Activated CD8-positive, alpha-beta memory T cell treated with anti-CD3 and anti-CD28 coated beads, Interleukin-2, amount 10 ng/mL, durations not matched to agents 7 days and 5 days (primary cell): ENCODE data around the gene ASCC3. TPM values are rescaled to one million over a fixed set of nuclear protein-coding genes. Genes with fewer than 3 reads are reported as not detected.
A peak's percentile ranks its signal among the peaks of the same experiment; 100 is the strongest.

Source experiments
- ATAC-seq: fragments of 150-1000 bp; cut with Tn5 transposase; one replicate; pipeline ENCODE4 v1.10.0; 2021; ENCODE audit warnings: moderate library complexity
- CTCF ChIA-PET: fragments of 350-600 bp; sonication (Branson Sonifier 250); formaldehyde crosslinking; loops from one replicate; lab custom pipeline; 2021; ENCODE audit warnings: antibody characterized with exemption; lab: Charles Lee
- DNase-seq: peaks from one replicate; pipeline ENCODE4 v3.0.0-alpha.2; 2020
- H3K27ac Mint-ChIP-seq: one replicate; pipeline ENCODE4 v1.8.0; 2021; ENCODE audit warnings: mild to moderate bottlenecking, mixed read lengths
- H3K27me3 Mint-ChIP-seq: one replicate; pipeline ENCODE4 v1.8.0; 2021; ENCODE audit warnings: mixed read lengths
- H3K36me3 Mint-ChIP-seq: one replicate; pipeline ENCODE4 v1.8.0; 2021; ENCODE audit warnings: mild to moderate bottlenecking, mixed read lengths
- H3K4me1 Mint-ChIP-seq: one replicate; pipeline ENCODE4 v1.8.0; 2021; ENCODE audit warnings: mixed read lengths
- H3K4me3 Mint-ChIP-seq: one replicate; pipeline ENCODE4 v1.8.0; 2021; ENCODE audit warnings: mild to moderate bottlenecking, moderate library complexity, mixed read lengths
- H3K9me3 Mint-ChIP-seq: one replicate; pipeline ENCODE4 v1.8.0; 2022; ENCODE audit warnings: low read depth, mixed read lengths
- total RNA-seq, 2 experiments: library from RNA; stranded (reverse); gene quantifications; one replicate each; pipeline ENCODE4 v1.2.3, GENCODE V29; 2021

ASCC3 gene
- total RNA-seq, 2 experiments from 2014 or later = 63.1 to 64.8 TPM

DNA sequence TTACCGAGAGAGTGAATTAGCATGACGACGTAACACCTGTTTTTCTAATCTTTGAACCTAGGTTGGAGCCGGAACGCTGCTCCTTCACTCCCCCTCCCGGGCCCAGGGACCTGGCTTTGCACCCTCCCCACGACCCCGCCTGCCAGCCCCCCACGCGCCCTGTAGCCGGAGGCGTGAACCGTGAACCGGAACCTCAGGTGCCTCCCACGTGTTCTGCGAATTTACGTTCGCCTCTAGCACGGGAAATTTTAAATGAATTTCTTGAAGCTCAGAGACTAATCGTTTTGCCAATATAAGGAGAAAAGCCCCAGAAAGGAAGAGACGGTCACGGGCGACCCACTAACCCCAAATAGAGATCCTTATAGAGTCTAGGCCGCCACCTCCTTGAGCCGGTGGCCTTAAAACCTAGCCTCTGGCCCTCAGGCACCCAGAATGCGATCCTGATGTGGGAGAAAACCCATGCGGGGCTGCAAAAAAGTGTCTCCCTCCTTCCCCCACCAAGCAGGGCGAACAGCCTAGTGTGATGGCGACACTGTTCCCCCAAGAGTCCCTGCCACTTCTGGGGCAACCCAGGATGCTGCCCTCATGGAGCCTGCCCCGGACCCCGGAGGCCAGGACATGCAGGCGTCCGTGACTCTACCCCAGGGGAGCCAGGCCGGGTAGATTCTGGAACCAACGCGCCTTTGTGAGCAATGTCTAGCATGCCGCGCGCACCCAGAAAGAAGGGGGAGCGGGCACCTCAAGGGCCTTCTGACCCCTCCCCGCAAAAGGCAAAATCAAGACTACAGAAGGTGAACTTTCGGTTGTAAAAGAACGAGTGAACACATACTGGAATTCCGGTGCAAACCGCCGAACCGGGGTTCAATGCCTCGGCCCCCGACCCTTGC is 413.8 kb downstream of the ASCC3 start:
- no peaks in the 10 kb centered on the region for H3K9me3 Mint-ChIP-seq
- H3K4me1 Mint-ChIP-seq = peaks cover 24% of the 10 kb centered on the region
- H3K27ac Mint-ChIP-seq = no peak overlapping the region
- DNase-seq = peak; percentile 31
- CTCF ChIA-PET = interaction anchor here (1.5 to 2.5 kb wide), 2 partner anchors 8 to 11 kb away, joined by 4 to 9 read pairs; no protein-coding TSS in a partner anchor
- H3K36me3 Mint-ChIP-seq = peaks cover 14% of the 10 kb centered on the region
- no peak for ATAC-seq
- peaks cover 89% of the 10 kb centered on the region for H3K27me3 Mint-ChIP-seq
- H3K4me3 Mint-ChIP-seq = no peak overlapping the region

GRCh38 chr6:100466410-100467128 is 414.6 kb downstream of the ASCC3 start:
- Mint-ChIP-seq H3K4me3 (no peak overlapping the region), H3K27me3 (peaks cover 91% of the 10 kb centered on the region), H3K27ac (peak overlapping the region; percentile 12), H3K36me3 (peaks cover 16% of the 10 kb centered on the region), H3K9me3 (no peaks in the 10 kb centered on the region), H3K4me1 (peaks cover 25% of the 10 kb centered on the region)
- no peak for ATAC-seq
- CTCF ChIA-PET = interaction anchor here (1.5 to 2.5 kb wide), 3 partner anchors 9 to 22 kb away, joined by 4 to 9 read pairs (median 5); no protein-coding TSS in a partner anchor
- peak; percentile 7 for DNase-seq

- CTCF ChIA-PET = interaction anchor here (1.5 to 2.5 kb wide), 3 partner anchors 10 to 21 kb away, joined by 4 to 9 read pairs (median 5); no protein-coding TSS in a partner anchor
- H3K27me3 Mint-ChIP-seq = peaks cover 89% of the 10 kb centered on the region
- ATAC-seq (no peak), DNase-seq (peak; percentile 14)
- peaks cover 29% of the 10 kb centered on the region for H3K4me1 Mint-ChIP-seq
- peak overlapping the region; percentile 68 for H3K27ac Mint-ChIP-seq
- peak overlapping the region; percentile 11 for H3K4me3 Mint-ChIP-seq
- no peaks in the 10 kb centered on the region for H3K9me3 Mint-ChIP-seq
- peaks cover 16% of the 10 kb centered on the region for H3K36me3 Mint-ChIP-seq
Observed at GRCh38 chr6:100465701-100466409, 415.3 kb downstream of the ASCC3 start.

DNA sequence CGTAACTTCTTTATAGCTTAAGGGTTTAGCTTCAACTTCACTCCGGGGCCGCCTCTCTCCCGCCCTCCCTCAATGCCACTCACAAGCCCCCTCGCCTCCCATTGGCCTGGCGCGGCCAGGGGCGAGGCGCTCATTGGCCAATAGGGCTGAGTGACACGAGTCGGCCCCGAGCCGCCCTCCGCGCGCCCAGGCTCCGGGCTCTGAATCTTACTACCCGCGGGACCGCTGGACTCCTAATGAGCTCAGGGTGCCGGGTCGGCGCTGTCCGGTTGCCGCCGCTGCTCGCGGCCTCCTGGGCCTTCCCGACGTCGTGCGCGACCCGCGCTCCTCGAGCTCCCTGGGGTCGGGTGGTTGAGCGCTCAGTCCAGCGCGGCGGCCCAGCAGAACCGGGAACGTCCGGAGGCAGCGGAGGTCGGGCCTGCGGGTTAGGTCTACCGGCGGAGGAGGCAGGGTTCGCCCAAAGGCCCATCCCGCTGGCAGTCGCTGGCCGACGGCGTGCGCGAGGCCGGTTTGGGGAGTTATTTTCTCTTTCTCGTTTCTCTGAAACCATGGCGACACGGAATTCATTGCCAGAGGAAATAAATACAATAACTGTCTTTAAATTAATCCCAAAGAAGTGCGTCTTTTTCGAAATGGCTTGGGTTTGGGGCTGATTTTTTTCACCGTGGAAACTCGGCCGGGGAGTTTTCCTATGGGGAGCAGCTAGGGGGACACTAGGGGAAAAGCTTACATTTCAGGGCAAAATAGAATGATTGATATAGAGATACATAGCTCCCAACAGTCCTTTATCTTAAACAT is 416.0 kb downstream of the ASCC3 start, which contains the start of gene SIM1:
SIM1 (minus strand) TSS at position 19 of the 798 bp plus-strand sequence. CDS start 1,453 bp downstream, outside the sequence.
- Mint-ChIP-seq H3K27me3 (peaks cover 90% of the 10 kb centered on the region), H3K27ac (peak within 1 kb of the TSS; percentile 68), H3K36me3 (peaks cover 16% of the 10 kb centered on the region), H3K9me3 (no peaks in the 10 kb centered on the region), H3K4me3 (peak within 1 kb of the TSS; percentile 11), H3K4me1 (peaks cover 29% of the 10 kb centered on the region)
- ATAC-seq = peak; percentile 51
- DNase-seq = no peak
- CTCF ChIA-PET = interaction anchor here (2.3 to 2.5 kb wide), 2 partner anchors 9 to 21 kb away, joined by 5 to 9 read pairs; no protein-coding TSS in a partner anchor

DNA sequence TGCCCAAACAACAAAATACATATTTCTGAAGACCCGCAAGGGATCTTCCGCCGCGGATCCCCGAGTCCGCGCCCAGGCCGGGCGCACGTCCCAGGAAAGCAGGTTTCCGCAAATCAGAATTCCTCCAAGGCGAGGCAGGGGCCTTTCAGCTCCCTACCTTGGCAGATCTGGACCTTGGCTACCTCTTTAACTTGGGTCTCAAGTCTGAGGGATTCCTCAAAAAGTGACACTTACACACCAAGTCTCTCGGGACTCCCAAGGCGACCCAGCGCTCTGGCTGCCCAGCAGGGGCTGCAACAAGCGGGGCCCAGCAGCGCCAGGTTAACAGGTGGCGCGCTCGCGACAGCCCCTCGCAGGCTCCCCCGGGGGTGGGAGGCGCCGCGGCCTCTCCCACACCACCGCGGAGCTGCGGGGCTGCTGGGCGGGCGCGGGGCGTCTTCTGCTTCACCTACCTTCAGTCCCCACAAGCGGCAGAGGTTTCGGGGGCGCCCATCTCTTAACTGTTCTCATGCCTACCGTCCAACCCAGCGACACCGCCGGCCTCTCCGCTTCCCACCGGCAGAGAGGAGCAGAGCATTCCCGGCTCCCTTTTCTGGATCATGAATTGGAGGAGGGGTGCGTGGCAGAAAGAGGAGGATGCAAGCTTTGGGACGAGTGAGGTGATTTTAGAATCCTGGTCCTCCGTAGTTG is 416.8 kb downstream of the ASCC3 start:
- CTCF ChIA-PET = interaction anchor here (2.3 kb wide), 1 partner anchor 20 kb away, joined by 5 read pairs; no protein-coding TSS in a partner anchor
- Mint-ChIP-seq H3K9me3 (no peaks in the 10 kb centered on the region), H3K27ac (peak overlapping the region; percentile 40), H3K36me3 (peaks cover 14% of the 10 kb centered on the region), H3K27me3 (peaks cover 90% of the 10 kb centered on the region), H3K4me1 (peaks cover 29% of the 10 kb centered on the region), H3K4me3 (no peak overlapping the region)
- DNase-seq (no peak), ATAC-seq (no peak)

- CTCF ChIA-PET = no interaction called here
- Mint-ChIP-seq H3K4me1 (peaks cover 29% of the 10 kb centered on the region), H3K4me3 (peak overlapping the region; percentile 39), H3K27ac (peak overlapping the region; percentile 66), H3K36me3 (peaks cover 20% of the 10 kb centered on the region), H3K27me3 (peaks cover 90% of the 10 kb centered on the region), H3K9me3 (no peaks in the 10 kb centered on the region)
- no peak for DNase-seq
- ATAC-seq = no peak
Observed at GRCh38 chr6:100463630-100464161, 417.4 kb downstream of the ASCC3 start.

DNA sequence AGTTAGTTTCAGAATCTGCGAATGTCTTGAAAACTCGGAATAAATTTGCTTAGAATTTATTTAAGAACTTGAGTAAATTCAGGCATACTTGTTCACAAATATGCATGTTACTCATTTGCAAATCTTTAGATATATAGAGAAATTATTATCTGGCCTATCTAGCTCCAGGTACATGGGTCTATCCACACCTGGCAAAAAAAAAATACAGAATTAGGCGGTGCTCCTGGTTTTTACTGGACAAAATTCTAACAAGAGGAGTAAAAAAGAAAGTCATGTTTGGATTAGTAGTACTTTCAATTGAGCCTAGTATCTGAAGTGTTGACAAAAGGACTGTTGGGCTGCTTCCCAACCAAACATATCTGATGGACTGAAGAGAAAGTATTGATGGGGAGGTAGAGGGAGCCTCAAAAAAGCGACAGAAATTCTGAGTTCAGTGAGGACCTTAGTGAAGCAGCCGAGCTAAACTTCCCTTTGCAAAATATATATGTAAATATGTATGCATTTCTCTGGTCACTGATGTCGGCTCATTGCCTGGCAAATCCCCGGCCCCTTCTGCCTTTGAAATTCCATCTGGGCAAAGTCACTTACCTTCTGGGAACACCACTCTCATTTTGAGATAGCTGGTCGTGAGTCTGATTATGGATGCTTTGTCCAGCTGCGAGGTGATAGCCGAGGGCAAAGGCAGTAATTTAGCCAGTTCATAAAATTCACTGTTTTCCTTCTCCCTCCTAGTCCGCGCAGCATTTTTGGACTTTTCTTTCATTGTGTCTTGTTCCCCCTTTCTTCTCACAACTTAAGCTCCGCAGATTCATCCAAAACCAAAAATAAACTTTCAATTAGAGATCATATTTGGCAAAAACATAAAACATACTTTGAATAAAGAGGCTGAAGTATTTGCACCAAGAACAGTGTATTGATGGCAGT is 418.2 kb downstream of the ASCC3 start:
- Mint-ChIP-seq H3K9me3 (no peaks in the 10 kb centered on the region), H3K27ac (peak overlapping the region; percentile 66), H3K4me3 (peak overlapping the region; percentile 39), H3K27me3 (peaks cover 91% of the 10 kb centered on the region), H3K36me3 (peaks cover 18% of the 10 kb centered on the region), H3K4me1 (peaks cover 28% of the 10 kb centered on the region)
- CTCF ChIA-PET = no interaction called here
- DNase-seq = no peak
- no peak for ATAC-seq

DNA sequence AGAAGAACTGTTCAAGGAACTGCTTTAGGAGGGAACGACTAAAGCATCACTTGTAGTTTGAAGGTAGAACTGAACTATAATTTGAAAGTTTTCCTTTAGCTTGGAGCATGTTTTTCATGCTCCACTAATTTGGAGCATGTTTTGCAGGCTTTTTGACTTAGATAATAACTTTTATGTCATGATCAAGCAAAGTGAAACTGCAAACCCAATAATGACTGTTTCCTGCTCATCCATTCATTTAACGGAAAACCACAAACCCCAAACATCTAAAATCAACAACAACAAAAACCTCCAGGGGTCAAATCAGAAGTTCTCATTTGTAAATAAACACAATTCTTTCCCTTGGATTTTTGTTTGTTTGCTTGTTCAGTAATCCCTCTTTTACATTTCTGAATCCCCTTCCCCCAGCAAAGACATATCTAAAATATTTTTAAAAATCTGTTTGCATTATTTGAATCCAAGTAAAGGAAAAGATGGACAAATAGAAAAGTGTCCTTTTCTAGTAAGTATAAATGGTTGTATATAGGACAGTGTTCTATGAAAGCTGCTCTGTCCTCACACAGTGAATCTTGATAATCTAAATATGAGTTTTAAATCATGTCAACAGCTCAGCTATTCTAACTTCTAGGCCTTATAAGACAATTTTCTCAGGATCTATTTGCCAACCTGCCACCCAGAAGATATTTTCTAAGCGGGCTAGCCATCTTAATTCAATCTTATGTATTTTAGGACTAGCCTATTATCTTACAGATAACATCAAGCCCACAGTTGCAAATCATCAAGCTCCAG is 419.0 kb downstream of the ASCC3 start:
- no peak for DNase-seq
- CTCF ChIA-PET = interaction anchor here (0.7 kb wide), 1 partner anchor 417 kb away, joined by 3 read pairs; no protein-coding TSS in a partner anchor
- Mint-ChIP-seq H3K27me3 (peaks cover 91% of the 10 kb centered on the region), H3K27ac (no peak overlapping the region), H3K9me3 (no peaks in the 10 kb centered on the region), H3K4me1 (peaks cover 23% of the 10 kb centered on the region), H3K36me3 (peaks cover 19% of the 10 kb centered on the region), H3K4me3 (no peak overlapping the region)
- no peak for ATAC-seq

- peaks cover 19% of the 10 kb centered on the region for H3K36me3 Mint-ChIP-seq
Observed at GRCh38 chr6:100461278-100461916, 419.7 kb downstream of the ASCC3 start.

More at GRCh38 chr6:100461278-100461916, 419.7 kb downstream of the ASCC3 start:
- ATAC-seq (no peak), DNase-seq (no peak)
- Mint-ChIP-seq H3K4me3 (no peak overlapping the region), H3K9me3 (no peaks in the 10 kb centered on the region), H3K4me1 (peaks cover 22% of the 10 kb centered on the region), H3K27me3 (peaks cover 85% of the 10 kb centered on the region), H3K27ac (no peak overlapping the region)
- CTCF ChIA-PET = interaction anchor here (0.7 to 1.4 kb wide), 6 partner anchors 8 to 416 kb away, joined by 3 to 6 read pairs (median 4); no protein-coding TSS in a partner anchor
